ENCODE measurements around the gene FARP1.

FARP1 gene

GRCh38 chr13:98321395-98321794 is 178.5 kb downstream of the FARP1 start:
- H3K27ac ChIP-seq: no peak overlapping the region
- TF ChIP-seq, protein P1, sequence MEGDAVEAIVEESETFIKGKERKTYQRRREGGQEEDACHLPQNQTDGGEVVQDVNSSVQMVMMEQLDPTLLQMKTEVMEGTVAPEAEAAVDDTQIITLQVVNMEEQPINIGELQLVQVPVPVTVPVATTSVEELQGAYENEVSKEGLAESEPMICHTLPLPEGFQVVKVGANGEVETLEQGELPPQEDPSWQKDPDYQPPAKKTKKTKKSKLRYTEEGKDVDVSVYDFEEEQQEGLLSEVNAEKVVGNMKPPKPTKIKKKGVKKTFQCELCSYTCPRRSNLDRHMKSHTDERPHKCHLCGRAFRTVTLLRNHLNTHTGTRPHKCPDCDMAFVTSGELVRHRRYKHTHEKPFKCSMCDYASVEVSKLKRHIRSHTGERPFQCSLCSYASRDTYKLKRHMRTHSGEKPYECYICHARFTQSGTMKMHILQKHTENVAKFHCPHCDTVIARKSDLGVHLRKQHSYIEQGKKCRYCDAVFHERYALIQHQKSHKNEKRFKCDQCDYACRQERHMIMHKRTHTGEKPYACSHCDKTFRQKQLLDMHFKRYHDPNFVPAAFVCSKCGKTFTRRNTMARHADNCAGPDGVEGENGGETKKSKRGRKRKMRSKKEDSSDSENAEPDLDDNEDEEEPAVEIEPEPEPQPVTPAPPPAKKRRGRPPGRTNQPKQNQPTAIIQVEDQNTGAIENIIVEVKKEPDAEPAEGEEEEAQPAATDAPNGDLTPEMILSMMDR (conservative IDR thresholded peaks at IDR 0.05): no peak

- TF ChIP-seq, protein P1 (conservative IDR thresholded peaks at IDR 0.05): no peak
- no peak overlapping the region for H3K27ac ChIP-seq
These were observed 179.3 kb downstream of the FARP1 start for GRCh38 chr13:98322091-98322718.

- TF ChIP-seq, protein P1 (conservative IDR thresholded peaks at IDR 0.05): no peak
- H3K27ac ChIP-seq: no peak overlapping the region
These were observed 181.2 kb downstream of the FARP1 start for GRCh38 chr13:98324105-98324504.

DNA sequence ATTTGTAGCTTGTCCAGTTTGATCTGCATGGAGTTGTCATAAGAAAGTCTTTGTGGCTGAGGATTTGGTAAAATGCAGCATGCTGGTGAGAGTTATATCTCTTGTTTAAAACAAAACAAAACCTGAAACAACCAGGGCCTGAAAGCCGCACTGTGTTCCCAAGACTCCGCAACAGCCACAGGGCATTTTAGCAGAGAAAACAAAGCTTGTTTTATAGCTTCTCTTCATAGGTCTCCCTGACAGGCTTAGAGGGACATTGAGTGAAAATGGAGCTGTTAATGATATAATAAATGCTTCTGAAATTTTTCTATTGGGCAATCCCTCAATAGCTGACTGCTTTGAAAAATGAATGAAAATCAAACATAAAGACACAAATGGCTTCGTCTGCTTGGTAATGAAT is 182.8 kb downstream of the FARP1 start:
- TF ChIP-seq, protein P1 (conservative IDR thresholded peaks at IDR 0.05): no peak
- H3K27ac ChIP-seq: peak overlapping the region; percentile 42

DNA sequence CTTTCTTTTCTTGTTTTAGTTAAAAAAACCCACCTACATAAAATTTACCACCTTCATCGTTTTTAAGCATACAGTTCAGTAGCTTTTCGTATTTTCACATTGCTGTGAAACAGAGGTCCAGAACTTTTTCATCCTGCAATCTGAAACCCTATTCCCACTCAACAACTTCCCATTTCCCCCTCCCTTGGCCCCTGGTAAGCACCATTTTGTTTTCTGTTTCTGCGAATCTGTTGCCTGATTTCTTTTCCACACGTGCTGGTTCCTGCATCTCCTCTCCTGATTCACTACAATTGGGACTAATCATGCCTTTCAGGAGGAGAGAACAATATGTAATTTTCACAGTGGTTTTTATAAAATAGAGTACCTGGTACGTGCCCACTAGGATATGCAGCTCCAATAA is 183.4 kb downstream of the FARP1 start:
- TF ChIP-seq, protein P1 (conservative IDR thresholded peaks at IDR 0.05): no peak
- H3K27ac ChIP-seq: peak overlapping the region; percentile 42

DNA sequence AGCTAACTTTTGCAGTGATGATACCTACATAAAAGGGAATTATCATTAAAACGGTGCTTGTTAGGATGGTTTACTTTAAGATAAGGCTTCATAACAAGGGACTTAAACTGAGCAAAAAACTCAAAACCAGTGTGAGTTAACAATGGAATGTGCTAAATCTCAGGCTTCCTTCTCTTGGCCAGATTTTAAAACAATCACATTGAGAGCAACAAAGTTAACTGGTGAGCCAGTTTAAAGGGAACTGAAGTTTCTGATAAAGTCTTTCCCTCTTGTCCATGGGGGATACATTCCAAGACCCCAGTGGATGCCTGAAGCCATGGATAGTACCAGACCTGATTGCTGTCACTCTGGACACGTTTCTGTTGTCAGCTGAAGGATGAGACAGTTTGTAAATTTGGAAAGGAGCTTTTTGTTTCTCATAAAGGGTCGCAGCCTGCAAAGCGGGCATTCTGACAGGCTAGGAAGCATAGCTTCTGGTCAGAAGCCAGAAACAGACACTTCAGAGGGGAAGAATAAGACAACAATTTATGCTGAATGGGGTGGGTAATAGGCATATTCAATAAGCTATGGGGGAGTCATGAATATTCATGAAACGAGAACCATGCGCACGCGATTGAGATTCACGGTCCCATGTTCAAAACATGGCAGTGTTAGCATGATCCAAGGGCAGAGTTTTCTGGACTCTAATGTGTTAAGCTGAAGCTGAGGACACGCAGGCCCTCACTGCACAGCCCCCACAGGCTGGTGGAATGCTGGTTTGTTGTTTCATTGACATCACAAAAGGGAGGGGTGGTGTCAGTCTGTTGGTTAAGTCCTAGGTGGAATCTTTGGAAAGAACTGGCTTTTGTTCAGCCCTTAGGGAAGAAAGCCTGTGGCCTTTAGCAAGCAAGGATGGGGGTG is 184.7 kb downstream of the FARP1 start:
- TF ChIP-seq, protein P1 (conservative IDR thresholded peaks at IDR 0.05): no peak
- H3K27ac ChIP-seq: no peak overlapping the region

DNA sequence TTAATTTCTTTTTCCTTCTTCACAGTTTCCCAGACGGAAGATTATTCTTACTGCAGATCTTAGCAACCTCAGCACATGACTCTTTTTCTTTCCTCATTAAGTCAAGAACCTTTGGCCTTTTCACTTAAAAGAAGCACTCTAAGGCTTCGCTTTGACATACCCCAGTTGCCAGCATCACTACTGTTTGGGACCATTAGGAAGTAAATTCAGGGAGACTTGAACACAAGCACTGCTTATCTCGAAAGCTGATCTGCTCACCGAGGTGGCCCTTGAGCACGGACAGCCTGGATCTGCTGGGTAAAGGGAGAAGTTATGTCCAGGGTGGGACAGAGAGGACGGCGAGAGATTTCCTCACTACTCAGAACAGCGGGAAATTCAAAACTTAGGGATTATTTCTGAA is 185.6 kb downstream of the FARP1 start:
- TF ChIP-seq, protein P1 (conservative IDR thresholded peaks at IDR 0.05): no peak
- no peak overlapping the region for H3K27ac ChIP-seq
